LHCN-M2 (cell line): ENCODE data around the gene NCCRP1. TPM values are rescaled to one million over a fixed set of nuclear protein-coding genes. Genes with fewer than 3 reads are reported as not detected.
A peak's percentile ranks its signal among the peaks of the same experiment; 100 is the strongest.
"Not testable (repeated sequence)": the region's sequence is repeated elsewhere in the genome, so short reads cannot be mapped to it uniquely, and the experiment has no call there.

ENCODE experiments used
- DNase-seq: peaks from one replicate; pipeline ENCODE4 v3.0.0-alpha.2; 2012; ENCODE audit warnings: low read depth
- total RNA-seq: library from RNA; depleted of rRNA; stranded (reverse); fragments of >200 nt; gene quantifications from 2 replicates; pipeline ENCODE4 v1.2.3, GENCODE V29; 2014

NCCRP1 gene
- total RNA-seq, 1 experiment from 2014 or later: not detected

DNA sequence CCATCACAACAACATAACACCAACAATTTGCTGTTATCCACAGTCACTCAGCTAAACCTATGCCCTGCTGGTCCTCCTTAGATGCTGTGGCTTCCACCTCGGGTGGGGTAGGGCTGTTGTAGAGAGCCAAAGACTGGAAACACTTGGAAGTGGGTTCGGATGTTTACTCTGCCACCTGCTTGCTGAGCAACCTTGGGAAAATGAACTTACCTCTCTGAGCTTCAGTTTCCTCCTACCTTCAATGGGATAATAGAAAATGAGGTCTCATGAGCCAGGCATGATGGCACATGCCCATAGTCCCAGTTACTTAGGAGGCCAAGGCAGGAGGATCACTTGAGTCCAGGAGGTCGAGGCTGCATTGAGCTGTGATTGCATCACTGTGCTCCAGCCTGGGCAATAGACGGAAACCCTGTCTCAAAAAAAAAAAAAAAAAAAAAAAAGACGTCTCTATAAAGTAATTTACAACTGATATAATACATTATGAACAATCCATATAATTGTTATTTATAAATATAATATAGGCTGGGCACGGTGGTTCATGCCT, 10.6 kb downstream of the NCCRP1 start:
- no peak for DNase-seq

DNA sequence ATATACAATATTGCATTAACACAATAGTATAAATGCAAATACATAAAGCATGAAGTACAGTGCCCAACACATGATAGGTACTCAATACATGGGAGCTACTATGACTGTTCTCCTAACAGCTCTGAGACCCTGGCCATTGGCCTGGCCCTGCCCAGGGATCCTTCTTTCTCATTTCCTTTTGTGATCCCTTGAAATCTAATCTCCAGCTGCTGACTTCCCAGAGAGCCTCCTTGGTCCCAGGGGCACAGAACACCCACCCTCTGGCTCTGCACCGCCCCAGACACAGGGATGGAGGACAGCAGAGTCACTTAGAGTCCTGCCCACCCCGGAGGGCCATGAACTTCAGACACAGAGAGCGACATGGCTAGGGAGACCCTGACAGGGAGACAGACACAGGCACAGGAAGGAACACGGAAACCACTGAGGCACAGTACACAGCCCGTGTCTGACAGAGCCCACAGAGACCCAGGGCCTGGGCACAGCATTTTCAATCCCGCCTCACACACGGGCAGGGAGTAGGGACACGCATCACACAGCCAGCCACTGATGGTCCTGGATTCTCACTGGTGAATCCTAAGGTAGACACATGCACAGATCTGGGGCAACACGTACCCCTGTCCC, 11.5 kb downstream of the NCCRP1 start:
- no peak for DNase-seq

DNA sequence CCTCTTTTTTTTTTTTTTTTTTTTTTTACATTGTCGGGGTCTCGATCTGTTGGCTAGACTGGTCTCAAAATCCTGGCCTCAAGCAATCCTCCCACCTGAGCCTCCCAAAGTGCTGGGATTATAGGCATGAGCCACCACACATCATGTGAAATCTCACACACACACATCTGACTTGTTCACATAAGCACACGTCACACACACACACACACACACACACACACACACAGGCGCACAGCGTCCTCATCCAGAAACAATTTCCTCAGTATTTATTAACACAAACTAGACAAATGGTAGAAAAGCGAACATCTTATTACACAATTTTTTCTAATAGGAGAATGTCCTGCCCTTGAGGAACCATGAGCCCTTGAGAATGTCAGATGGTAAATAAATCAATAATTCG, 12.4 kb downstream of the NCCRP1 start:
- no peak for DNase-seq

DNA sequence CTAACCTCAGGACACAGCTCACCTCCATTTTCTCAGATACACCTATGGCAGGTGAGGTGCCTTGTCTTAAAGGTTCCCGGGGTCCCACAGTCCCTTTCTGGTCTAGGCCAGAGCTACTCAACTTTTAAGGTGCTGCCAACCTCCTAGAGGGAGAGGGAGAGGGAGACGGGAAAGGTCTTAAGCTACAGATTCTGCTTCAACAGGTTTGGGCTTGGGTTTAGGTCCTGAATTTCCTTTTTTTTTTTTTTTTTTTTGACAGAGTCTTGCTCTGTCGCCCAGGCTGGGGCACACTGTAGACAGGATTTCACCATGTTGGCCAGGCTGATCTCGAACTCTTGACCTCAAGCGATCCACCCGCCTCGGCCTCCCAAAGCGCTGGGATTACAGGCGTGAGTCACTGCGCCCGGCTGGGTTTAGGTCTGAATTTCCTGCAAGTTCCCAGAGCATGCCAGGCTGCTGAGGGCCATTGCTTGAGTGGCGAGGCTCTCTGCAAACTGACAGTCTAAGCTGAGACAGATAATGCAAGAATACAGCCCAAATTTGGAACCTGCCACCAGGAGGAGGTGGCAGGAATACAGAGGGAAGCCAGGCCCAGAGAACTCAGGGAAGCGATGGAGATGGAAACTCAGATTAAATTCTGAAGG, 15.1 kb downstream of the NCCRP1 start:
- DNase-seq: peak; percentile 35

DNA sequence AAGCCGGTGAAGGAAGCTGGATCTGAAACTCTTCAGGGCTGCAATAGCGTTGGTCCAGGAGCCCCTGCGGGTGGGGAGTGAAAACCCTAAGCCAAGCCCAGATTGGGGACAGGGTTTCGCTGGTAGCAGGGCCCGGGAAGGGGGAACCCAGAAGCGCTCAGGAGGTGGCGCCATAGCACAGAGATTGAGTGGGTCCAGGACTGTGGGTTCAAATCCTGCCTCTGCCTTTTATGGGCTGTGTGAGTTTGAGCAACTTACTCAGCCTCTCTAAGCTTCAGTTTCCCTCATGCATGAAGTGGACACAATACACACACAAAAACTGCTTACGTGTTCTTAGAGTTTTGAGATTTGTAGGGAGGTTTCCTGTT, 15.6 kb downstream of the NCCRP1 start:
- peak; percentile 13 for DNase-seq

DNA sequence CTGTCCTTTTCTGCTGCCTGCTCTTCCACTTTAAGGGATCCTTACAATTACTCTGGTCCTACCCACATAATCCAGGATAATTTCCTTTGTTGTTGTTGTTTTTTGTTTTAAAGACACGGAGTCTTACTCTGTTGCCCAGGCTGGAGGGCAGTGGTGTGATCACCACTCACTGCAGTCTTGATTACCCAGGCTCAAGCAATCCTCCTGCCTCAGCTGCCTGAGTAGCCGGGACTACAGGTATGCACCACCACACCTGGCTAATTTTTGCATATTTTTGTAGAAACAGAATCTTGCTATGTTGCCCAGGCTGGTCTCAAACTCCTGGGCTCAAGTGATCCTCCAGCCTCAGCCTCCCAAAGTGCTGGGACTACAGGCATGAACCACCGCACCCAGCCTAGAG, 18.6 kb downstream of the NCCRP1 start:
- not testable (repeated sequence) for DNase-seq

DNA sequence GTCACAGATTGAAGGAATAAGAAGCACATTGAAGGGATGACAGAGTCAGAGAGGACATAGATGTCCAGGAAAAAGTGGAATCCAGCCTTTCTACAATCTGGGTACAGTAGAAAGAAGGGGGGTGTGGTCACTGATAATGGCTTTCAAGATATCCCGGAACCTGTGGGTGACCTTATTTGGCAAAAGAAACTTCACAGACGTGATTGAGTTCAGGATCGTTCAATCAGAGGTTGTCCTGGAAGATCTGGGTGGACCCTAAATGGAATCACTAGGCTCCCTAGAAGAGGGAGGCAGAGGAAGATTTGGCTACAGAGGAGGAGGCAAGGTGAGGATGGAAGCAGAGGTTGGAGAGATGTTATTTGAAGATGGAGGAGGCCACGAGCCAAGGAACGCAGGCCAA, 20.3 kb downstream of the NCCRP1 start:
- no peak for DNase-seq

DNA sequence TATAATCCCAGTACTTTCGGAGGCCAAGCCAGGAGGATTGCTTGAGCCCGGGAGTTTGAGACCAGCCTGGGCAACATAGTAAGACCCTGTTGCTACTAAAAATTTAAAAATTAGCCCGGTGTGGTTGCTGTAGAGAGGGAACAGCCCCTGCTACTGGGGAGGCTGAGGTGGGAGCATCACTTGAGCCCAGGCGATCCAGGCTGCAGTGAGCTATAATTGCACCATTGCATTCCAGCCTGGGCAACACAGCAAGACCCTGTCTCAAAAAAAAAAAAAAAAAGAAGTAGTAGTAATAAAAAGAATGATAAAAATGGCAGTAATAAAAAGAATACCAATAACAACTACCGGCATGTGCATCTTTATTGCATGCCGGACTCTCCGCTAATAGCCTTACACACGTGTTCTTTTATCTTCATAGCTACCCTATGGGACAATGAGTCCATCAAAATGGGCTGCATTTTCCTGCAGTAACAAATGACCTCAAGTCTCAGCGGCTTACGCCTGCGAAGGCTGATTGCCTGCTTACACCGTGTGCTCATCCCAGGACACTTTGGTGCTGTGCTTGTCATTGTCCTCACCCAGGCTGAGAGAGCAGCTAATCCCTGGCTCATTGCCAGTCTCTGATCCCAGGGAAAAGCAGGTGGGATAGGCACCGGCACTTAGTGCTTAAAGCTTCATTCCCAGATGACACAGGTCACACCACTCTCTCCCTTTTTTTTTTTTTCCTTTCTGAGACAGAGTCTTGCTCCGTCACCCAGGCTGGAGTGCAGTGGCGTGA, 21.7 kb downstream of the NCCRP1 start:
- no peak for DNase-seq

DNA sequence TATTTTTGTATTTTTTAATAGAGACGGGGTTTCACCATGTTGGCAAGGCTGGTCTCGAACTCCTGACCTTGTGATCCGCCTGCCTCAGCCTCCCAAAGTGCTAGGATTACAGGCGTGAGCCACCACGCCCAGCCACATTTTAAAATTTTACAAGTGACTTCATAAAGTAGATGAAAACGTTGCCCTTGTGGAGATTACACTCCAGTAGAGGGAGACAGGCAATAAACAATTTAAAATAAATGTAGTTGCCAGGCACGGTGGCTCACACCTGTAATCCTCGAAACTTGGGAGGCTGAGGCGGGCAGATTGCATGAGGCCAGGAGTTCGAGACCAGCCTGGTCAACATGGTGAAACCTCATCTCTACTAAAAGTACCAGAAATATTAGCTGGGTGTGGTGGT, 22.3 kb downstream of the NCCRP1 start:
- not testable (repeated sequence) for DNase-seq

DNA sequence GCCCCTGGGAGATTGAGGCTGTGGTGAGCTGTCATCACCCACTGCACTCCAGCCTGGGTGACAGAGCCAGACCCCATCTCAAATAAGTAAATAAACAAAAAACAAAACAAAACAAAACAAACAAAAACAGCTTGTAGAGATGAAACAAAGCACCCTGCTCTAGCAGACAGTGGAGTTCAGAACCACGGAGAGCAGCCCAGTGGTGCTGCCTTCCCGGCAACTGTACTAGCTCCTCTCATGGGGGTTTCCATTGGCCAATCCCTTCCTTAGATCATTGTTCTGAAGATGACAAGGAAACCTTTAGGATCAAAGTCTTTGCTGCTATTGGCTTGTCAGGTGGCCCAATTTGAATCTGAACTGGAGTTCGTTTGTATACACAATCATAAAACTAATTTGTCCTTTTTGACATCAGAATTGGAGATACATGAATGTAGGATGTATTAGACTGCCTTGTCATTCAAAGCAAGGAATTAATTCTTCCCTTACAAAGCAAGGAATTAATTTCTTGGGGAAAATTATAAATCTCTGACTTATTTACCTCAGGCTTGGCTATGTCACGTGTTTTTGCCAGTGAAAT, 27.0 kb downstream of the NCCRP1 start:
- DNase-seq: peak; percentile 25

DNA sequence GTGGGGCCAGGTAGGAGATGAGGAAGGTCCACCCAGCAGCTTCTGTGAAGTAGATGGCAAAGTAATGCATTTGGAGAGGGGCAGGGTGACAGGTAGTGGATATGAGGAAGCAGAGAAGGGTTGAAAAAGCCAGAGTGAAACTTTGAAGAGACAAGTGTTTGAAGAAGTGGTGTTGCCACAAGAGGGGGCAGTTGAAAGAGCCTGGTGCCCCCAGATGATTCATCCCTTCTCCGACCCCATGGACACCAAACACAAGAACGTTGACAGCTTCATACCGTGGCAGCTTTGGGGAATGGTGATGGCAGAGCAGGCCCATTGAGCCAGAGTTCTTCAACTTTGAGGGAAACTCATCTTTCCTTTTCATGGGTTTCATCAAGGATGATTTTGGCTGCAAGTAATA, 28.1 kb downstream of the NCCRP1 start:
- DNase-seq: no peak

DNA sequence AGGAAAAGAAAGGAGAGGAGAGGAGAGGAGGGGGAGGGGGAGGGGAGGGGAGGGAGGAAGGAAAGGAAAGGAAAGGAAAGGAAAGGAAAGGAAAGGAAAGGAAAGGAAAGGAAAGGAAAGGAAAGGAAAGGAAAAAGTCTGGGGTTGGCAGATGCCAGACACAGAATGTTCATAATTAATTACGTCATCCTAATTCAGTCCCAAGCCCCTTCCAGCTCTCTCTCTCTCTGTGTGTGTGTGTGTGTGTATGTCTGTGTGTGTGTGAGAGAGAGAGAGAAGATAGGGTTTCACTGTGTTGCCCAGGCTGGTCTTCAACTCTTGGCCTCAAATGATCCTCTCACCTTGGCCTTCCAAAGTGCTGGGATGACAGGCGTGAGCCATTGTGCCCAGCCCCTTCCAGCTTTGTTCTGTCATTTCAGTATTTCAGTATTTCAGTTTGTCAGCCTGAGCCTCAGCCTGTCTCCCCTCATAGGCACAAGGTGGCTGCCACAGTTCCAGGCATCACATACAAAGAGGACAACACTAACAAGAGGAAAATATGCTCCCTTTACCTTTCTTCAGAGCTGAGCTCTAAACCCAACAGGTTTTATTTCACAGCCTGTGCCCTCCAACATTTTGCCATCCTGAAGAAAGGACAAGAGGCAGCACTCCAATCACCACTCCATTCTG, 33.5 kb downstream of the NCCRP1 start:
- no peak for DNase-seq

DNA sequence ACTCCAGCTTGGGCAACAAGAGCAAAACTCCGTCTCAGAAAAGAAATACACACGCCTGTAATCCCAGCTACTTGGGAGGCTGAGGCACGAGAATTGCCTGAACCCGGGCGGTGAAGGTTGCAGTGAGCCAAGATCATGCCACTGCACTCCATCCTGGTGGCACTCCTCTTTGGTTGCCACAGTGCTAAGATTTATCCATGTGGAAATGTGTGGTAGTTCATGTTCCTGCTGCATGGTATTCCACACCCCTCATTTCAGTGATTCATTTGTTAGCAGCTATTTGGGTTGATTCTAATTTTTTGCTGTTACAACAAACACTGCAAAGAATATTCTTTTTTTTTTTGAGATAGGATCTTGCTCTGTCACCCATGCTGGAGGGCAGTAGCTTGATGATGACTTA, 35.9 kb downstream of the NCCRP1 start:
- DNase-seq: no peak

DNA sequence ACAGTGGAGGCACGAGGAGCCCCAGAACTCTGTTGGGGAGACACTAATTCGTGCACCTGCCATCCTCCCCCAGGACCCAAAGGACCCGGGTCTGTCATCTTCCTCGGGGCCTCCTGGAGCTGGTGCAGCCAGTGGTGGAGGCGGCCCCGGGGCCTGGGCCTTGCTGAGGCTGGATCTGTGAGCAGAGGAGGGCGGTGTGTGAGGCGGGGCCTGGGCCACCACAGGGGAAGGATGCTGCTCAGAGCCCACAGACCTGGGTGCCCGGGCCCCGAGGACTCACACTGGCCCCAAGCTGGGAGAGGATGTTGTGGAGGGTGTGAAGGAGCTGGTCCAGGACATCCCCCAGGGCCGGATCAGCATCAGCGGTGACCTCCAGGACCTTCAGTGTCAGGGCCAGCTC, 39.8 kb downstream of the NCCRP1 start:
- DNase-seq: no peak

DNA sequence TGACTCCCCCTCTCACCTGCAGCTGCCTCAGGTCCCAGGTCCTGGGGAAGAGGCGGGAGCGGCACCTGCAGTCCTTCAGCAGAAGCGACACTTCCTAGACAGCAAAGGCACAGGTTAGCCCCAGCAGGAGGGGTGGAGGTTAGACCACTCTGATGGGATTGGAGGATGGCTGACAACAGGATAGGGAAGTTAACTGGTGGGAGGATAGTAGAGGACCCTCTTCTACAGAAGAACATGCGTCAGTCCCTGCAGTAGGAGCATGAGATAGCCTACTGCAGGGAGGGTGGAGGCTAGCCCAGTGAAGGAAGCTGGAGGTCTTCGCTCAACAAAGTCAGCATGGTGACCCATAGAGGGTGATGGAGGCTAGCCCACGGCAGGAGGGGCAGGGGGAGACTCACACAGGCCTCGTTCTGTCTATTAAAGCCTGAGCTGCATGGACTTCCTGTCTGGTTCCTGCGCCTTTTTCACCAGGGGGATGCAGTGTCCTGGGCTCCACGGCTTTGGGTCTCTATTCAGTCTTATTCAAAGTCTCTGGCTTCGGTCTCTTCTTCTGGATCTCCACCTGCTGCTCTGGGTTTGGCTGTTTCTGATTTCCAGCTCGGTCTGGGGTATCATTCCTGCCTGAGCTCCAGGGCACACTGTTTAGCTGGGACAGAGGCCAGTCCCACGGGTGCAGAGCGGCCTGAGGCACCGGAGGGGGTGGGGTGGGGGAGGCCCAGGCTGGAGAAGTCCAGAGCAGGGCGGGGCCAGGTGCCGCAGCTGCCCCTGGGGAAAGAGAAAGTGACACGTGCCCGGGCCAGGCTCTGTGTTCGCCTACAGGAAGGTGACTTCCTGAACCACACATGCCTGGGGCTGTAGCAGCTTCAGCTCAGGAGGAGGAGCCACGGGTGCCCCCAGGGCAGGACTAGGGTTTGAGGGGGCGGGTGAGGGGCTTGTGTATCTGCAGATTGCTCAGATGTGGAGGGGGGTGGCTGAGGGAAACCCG, 40.7 kb downstream of the NCCRP1 start:
- DNase-seq: no peak

DNA sequence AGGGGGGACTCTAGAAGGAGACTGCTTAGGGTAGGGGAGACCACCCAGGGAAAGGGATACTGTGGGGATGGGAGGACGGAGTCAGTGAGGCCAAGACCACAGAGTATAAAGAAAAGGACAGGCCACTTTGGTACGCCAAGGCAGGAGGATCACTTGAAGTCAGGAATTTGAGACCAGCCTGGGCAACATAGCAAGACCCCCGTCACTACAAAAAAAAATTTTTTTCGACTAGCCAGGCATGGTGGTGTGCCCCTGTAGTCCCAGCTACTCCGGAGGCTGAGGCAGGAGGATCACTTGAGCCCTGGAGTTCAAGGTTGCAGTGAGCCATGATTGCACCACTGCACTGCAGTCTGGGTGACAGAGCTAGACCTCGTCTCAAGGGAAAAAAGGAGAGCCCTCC, 41.4 kb downstream of the NCCRP1 start:
- no peak for DNase-seq

DNA sequence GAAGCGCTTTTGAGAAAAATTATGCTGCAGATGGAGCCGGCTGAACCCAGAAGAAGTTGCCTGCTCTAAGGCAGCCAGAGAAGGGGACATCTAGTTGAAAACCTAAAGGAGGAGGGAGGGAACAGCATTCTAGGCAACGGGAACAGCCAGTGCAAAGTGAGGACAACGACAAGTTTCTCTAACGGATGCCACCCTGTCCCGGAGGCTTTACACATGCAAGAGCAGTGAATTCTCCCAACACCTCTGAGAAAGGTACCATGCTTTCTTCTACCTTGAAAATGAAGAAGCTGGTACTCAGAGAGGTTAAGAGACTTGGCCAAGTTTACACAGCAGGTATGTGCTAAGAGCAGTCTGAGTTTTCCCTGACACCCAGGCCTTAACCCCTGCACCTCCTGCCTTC, 42.2 kb downstream of the NCCRP1 start:
- DNase-seq: no peak

DNA sequence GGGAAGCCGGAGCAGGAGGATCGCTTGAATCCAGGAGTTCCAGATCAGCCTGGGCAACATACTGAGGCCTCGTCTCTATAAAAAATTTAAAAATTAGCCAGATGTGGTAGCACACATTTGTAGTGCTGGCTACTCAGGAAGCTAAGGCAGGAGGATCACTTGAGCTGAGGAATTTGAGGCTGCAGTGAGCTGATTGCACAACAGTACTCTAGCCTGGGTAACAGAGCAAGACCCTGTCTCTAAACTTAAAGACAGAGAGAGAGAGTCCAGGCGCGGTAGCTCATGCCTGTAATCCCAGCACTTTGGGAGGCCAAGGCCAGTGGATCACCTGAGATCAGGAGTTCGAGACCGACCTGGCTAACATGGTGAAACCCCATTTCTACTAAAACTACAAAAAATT, 43.7 kb downstream of the NCCRP1 start:
- no peak for DNase-seq

DNA sequence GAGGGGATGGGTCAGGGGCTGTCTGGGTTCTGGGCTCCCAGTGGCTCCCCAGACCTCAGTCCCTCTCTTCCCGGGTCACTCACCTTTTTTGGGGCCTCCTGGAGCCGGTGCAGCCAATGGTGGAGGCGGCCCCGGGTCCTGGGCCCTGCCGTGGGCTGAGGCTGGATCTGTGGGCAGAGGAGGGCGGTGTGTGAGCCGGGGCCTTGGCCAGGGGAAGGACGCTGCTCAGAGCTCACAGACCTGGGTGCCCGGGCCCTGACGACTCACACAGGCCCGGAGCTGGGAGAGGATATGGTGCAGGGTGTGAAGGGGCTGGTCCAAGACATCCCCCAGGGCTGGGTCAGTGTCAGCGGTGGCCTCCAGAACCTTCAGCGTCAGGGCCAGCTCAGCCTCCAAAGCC, 47.0 kb downstream of the NCCRP1 start:
- not testable (repeated sequence) for DNase-seq

DNA sequence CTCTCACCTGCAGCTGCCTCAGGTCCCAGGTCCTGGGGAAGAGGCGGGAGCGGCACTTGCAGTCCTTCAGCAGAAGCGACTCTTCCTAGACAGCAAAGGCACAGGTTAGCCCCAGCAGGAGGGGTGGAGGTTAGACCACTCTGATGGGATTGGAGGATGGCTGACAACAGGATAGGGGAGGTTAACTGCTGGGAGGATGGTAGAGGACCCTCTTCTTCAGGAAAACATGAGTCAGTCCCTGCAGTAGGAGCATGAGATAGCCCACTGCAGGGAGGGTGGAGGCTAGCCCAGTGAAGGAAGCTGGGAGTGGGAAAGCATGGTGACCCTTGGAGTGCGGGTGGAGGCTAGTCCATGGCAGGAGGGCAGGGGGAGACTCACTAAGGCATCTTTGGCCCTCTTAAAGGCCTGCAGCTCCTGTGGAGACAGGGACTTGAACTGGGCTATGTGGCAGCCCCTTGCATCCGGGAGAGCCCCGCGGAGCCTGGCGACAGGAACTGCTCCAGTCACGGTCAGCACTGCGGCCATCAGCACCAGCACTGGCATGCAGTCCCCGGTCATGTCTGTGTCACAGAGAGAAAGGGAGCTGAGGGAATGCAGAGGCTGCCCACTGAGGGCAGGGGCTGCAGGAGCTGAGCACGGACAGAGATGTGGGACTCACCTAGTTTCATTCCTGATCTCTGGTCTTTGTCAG, 47.8 kb downstream of the NCCRP1 start, which contains the start of gene IFNL3:
TSS of gene IFNL3 (minus strand) at position 597 of the 691 bp plus-strand sequence. CDS start at position 558, 39 bp downstream.
- DNase-seq: not testable (repeated sequence)
